Measurements from ENCODE around the gene MT1F. TPM values are rescaled to one million over a fixed set of nuclear protein-coding genes. Genes with fewer than 3 reads are reported as not detected.

Gene MT1F
- total RNA-seq, 6 donors from 2014 or later = 4.7 to 21.0 (median 8.6) TPM

- DNase-seq (no peak), ATAC-seq (ENCODE audit: low FRiP score in 2 of 2) (no peak)
- Histone ChIP-seq H3K4me3 (no peak overlapping the region), H3K9me3 (no peaks in the 10 kb centered on the region), H3K36me3 (no peaks in the 10 kb centered on the region), H3K27me3 (no peaks in the 10 kb centered on the region), H3K27ac (no peak overlapping the region), H3K4me1 (peaks cover 13 to 17% (median 16%) of the 10 kb centered on the region in 4 donors)
- 0 to 43% methylated on average over 1 of the region's 1 CpG for WGBS, 2 donors
- TF ChIP-seq POLR2A (IDR thresholded peaks at IDR 0.05) (no peak), CTCF (IDR thresholded peaks at IDR 0.05) (no peak), POLR2AphosphoS5 (IDR thresholded peaks at IDR 0.05) (no peak), EP300 (IDR thresholded peaks at IDR 0.05) (no peak)
Measured at GRCh38 chr16:56645838-56646237, 11.9 kb upstream of the MT1F start.

DNA sequence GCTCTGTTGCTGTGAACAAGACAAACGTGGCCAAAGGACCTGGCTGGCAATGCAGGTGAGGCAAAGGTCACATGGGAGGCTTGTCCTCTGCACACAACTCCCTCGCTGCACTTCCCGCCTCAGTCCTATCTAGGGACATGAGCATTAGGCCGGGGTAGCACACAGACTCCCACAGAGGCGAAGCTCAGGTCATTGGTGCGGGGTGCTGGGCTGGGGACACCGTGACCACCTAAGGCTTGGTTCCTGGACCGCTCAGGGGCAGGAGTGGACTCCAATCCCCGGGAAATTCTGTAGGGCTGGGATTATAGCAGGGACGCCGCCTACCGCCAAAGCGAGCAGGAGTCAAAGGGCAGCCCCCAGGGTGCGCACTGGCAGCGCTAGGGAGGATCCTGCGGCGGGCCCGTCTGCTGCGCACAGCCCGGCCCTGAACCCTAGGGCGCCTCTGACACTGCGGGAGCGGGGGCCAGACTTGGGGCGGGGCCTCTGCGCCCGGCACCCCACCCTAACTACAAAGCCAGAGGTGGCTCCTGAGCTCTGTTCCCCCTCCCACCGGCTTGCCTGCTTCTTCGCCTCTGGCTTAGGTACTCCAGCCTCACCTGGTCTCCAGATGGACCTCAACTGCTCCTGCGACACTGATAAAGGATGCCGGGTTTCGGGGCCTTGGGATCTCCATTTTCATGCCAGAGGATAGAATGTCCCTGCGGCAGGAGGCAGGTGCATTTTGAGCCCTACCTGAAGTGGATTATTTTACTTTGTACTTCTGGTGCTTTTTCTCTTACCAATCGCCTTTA lies 9.9 kb upstream of the MT1F start:
- no peak overlapping the region for H3K4me3 ChIP-seq
- no peaks in the 10 kb centered on the region for H3K9me3 ChIP-seq
- H3K27me3 ChIP-seq = no peaks in the 10 kb centered on the region
- H3K27ac ChIP-seq = no peak overlapping the region
- WGBS, 2 donors = 43 to 60% methylated on average over 15 to 26 of the region's 33 CpGs
- DNase-seq (peak in 1 of 2 donors; percentile 75), ATAC-seq (ENCODE audit: low FRiP score in 2 of 2) (no peak)
- peaks cover 13 to 15% (median 14%) of the 10 kb centered on the region in 4 donors for H3K4me1 ChIP-seq
- H3K36me3 ChIP-seq = no peaks in the 10 kb centered on the region
- no peak for TF ChIP-seq POLR2AphosphoS5 (IDR thresholded peaks at IDR 0.05)

DNA sequence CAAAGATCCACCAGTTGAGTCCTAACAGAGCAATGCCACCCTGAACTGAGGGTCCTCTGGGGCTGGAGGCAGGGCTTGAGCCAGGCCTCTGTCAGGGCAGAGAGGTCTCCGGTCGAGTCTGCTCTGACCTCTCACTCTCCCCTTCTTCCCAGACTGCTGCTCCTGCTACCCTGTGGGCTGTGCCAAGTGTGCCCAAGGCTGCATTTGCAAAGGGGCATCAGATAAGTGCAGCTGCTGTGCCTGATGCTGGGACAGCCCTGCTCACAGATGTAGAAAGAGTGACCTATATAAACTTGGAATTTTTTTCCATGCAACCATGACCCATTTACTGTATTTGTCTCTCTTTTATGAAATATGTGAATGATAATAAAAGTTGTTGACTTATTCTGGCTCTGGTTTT lies 8.5 kb upstream of the MT1F start:
- no peak overlapping the region for H3K4me3 ChIP-seq
- H3K36me3 ChIP-seq = no peaks in the 10 kb centered on the region
- H3K27ac ChIP-seq = no peak overlapping the region
- no peak for TF ChIP-seq POLR2AphosphoS5 (IDR thresholded peaks at IDR 0.05)
- no peak for TF ChIP-seq EP300 (IDR thresholded peaks at IDR 0.05)
- DNase-seq (no peak), ATAC-seq (ENCODE audit: low FRiP score in 2 of 2) (no peak)
- H3K4me1 ChIP-seq = peaks cover 0 to under 1% (median 0%) of the 10 kb centered on the region in 4 donors
- WGBS, 2 donors = 93 to 100% methylated on average over 2 of the region's 2 CpGs
- no peaks in the 10 kb centered on the region for H3K9me3 ChIP-seq
- H3K27me3 ChIP-seq = no peaks in the 10 kb centered on the region

GRCh38 chr16:56649820-56650219 lies 7.9 kb upstream of the MT1F start:
- no peaks in the 10 kb centered on the region for H3K9me3 ChIP-seq
- H3K4me1 ChIP-seq = no peaks in the 10 kb centered on the region
- no peak overlapping the region for H3K27ac ChIP-seq
- H3K36me3 ChIP-seq = no peaks in the 10 kb centered on the region
- DNase-seq (no peak), ATAC-seq (ENCODE audit: low FRiP score in 2 of 2) (no peak)
- TF ChIP-seq POLR2A (IDR thresholded peaks at IDR 0.05) (no peak), POLR2AphosphoS5 (IDR thresholded peaks at IDR 0.05) (no peak), CTCF (IDR thresholded peaks at IDR 0.05) (no peak), EP300 (IDR thresholded peaks at IDR 0.05) (no peak)
- WGBS, 2 donors = 74 to 77% methylated on average over 3 of the region's 3 CpGs
- H3K27me3 ChIP-seq = no peaks in the 10 kb centered on the region
- no peak overlapping the region for H3K4me3 ChIP-seq

- no peaks in the 10 kb centered on the region for H3K4me1 ChIP-seq
- WGBS, 2 donors = 67 to 73% methylated on average over 1 to 7 of the region's 7 CpGs
- ATAC-seq (ENCODE audit: low FRiP score in 2 of 2) = no peak
- H3K36me3 ChIP-seq = no peaks in the 10 kb centered on the region
- H3K9me3 ChIP-seq = no peaks in the 10 kb centered on the region
- no peak for TF ChIP-seq POLR2AphosphoS5 (IDR thresholded peaks at IDR 0.05)
- no peak for TF ChIP-seq CTCF (IDR thresholded peaks at IDR 0.05)
- TF ChIP-seq EP300 (IDR thresholded peaks at IDR 0.05) = no peak
- no peak for TF ChIP-seq POLR2A (IDR thresholded peaks at IDR 0.05)
- H3K4me3 ChIP-seq = no peak within 1 kb of the TSS
- no peak within 1 kb of the TSS for H3K27ac ChIP-seq
- H3K27me3 ChIP-seq = no peaks in the 10 kb centered on the region
- no peak for DNase-seq
Measured at GRCh38 chr16:56651586-56651985, 6.2 kb upstream of the MT1F start, which contains the start of gene MT1B. Gene MT1B (plus strand): TSS chr16:56651886. CDS start chr16:56651954, 68 bp downstream.

DNA sequence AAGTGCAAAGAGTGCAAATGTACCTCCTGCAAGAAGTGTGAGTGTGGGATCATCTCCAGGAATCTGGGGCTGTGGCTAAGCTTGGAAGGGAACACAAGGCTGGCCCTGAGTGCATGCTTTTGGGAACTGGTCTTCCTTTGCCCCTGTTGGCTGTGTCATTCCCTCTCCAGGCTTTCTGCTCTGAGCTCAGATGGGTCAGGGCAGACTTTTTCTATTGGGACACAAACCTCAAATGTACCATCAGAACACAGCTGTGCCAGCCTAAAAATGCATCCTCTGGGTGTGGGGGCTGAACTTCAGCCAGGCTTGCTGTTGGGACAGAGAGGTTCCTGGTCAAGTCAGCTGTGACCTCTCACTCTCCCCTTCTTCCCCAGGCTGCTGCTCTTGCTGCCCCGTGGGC lies 5.2 kb upstream of the MT1F start:
- Histone ChIP-seq H3K36me3 (no peaks in the 10 kb centered on the region), H3K4me1 (peaks cover 2 to 6% (median 5%) of the 10 kb centered on the region in 4 donors), H3K27me3 (no peaks in the 10 kb centered on the region), H3K9me3 (no peaks in the 10 kb centered on the region), H3K4me3 (no peak overlapping the region), H3K27ac (no peak overlapping the region)
- no peak for DNase-seq
- no peak for TF ChIP-seq POLR2AphosphoS5 (IDR thresholded peaks at IDR 0.05)
- TF ChIP-seq POLR2A (IDR thresholded peaks at IDR 0.05) = no peak
- no peak for TF ChIP-seq CTCF (IDR thresholded peaks at IDR 0.05)
- no peak for TF ChIP-seq EP300 (IDR thresholded peaks at IDR 0.05)
- no peak for ATAC-seq (ENCODE audit: low FRiP score in 2 of 2)
- WGBS, 2 donors = 44 to 56% methylated on average over 1 of the region's 1 CpG
